Ovary (tissue), 9 donors: ENCODE results near the gene CLCN6. TPM values are rescaled to one million over a fixed set of nuclear protein-coding genes. Genes with fewer than 3 reads are reported as not detected.

Source experiments
- DNase-seq, 5 donors: peaks; one replicate each; pipeline ENCODE4 v3.0.0-alpha.2; 2019 to 2020
- H3K27ac ChIP-seq, 2 donors: fragments of 200-600 bp; one replicate each; pipeline versions ENCODE4 v1.5.1 to v1.8.0; 2019 to 2022
- H3K27me3 ChIP-seq: fragments of 200-600 bp; one replicate; pipeline ENCODE4 v1.8.0; 2022
- H3K36me3 ChIP-seq: fragments of 200-600 bp; sonication (generic); one replicate; pipeline ENCODE4 v1.5.1; 2019
- H3K4me1 ChIP-seq: one replicate; pipeline ENCODE4 v1.8.1; 2013; ENCODE audit warnings: mild to moderate bottlenecking, moderate library complexity; ENCODE audit not compliant: insufficient read depth
- H3K4me3 ChIP-seq: fragments of 200-600 bp; sonication (generic); one replicate; pipeline ENCODE4 v1.5.1; 2017
- H3K9me3 ChIP-seq, 2 donors: fragments of 200-600 bp in 1 of 2; sonication (generic) in 1 of 2; one replicate each; pipeline versions ENCODE4 v1.5.1 to v1.8.1; 2013 to 2019; ENCODE audit warnings: mild to moderate bottlenecking in 1 of 2, moderate library complexity in 1 of 2
- CTCF ChIP-seq, 3 donors: fragments of 450-650 bp in 2 of 3; fragments of 200-600 bp in 1 of 3; IDR thresholded peaks; one replicate each; pipeline versions ENCODE4 v1.5.1 to v1.8.0; 2016 to 2022; ENCODE audit warnings: antibody characterized with exemption in 3 of 3, mild to moderate bottlenecking in 1 of 3
- EP300 ChIP-seq: sonication (generic); formaldehyde crosslinking; IDR thresholded peaks from one replicate; pipeline ENCODE4 v1.6.1; 2017; ENCODE audit warnings: antibody characterized with exemption
- POLR2A ChIP-seq: fragments of 450-650 bp; IDR thresholded peaks from one replicate; pipeline ENCODE4 v1.6.1; 2017; ENCODE audit warnings: antibody characterized with exemption, mild to moderate bottlenecking, moderate library complexity
- WGBS, 3 donors: extraction: QIAGEN DNeasy Blood & Tissue Kit in 1 of 3; methylation state at CpG; one replicate each; pipeline versions ENCODE4 v1.1.5 to v1.1.7; 2013 to 2017; 5-methylcytosine and 5-hydroxymethylcytosine counted together
- intact Hi-C, 4 donors: fragments of 100-400 bp; cut with DNase I; formaldehyde crosslinking; loops; one replicate each; pipeline versions ENCODE4 v1.11.0 to v1.15.1; 2022 to 2023
- polyA plus RNA-seq, 2 donors: library from polyadenylated mRNA; stranded (reverse); fragments of 200-250 nt in 1 of 2; fragments of 350-450 nt in 1 of 2; fragmentation: Illumina TruSeq in 1 of 2; extraction: RNeasy Lipid Tissue Mini Kit (QIAGEN cat#74804) in 1 of 2; gene quantifications; one replicate each; pipeline ENCODE4 v1.2.3, GENCODE V29; 2013 to 2014
- total RNA-seq, 7 donors: library from RNA; depleted of rRNA in 2 of 7; stranded (reverse); fragments of >200 nt in 2 of 7; fragmentation: NEBNext Ultra II Directional in 3 of 7; extraction: Animal tissue kit (Norgen Biotek cat#: 25700) in 3 of 7; gene quantifications; one replicate each; pipeline versions ENCODE4 v1.1.0 to v1.2.4, GENCODE V29; 2016 to 2023
- donor health status: DM: no; HTN: no; CAD: no; lungs with moderate emphysema.
- donor health status: DM: no; HTN: no; CAD: no.
- donor health status: Bipolar disorder and iron deficiency.
- donor health status: DM: yes; HTN: yes; CAD: no.
- donor health status: DM: no; HTN: no; CAD: no.
- donor health status: DM: yes; HTN: yes; CAD: no.

The CLCN6 gene
- total and polyA plus RNA-seq, 9 donors = 11.7 to 39.7 (median 25.6) TPM

DNA sequence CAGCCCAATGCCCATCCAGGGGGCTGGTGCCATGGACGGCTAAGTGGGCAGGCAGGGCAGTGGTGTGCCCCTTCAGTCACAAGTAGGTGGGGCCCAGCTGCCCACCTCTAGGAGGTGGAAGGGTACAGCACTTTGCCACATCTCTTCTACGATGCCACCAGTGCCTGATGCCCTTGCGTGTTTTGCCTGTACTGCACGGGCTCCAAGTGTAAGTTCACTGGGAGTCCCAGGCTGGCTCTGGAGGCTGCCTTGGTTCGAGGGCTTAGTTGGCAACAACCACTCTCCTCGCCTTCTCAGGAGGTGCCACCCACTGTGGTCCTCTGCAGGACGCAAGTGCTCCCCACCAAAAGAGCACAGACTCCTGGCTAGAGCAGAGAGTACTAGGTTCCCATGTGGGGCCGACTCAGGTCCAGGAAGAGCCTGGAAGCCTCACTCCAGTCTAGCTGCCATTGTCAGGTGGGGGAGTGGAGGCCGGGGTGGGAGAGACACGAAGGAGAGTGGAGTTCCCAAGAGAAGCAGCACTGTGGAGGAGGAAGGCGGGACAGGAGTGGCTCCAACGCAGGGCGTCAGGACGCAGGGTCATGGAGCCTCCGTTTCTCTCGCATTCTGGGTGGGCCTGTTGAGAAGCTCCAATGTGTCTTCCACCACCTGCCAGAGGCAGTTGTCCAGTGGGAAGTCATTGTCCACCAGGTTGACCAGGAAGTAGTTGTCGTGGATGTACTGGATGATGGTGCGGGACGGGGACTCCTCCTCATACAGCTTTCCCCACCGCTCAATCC lies 15.7 kb upstream of the CLCN6 start:
- Histone ChIP-seq H3K9me3 (no peaks in the 10 kb centered on the region), H3K27ac (peak overlapping the region; percentile 56 to 98), H3K27me3 (no peaks in the 10 kb centered on the region), H3K4me1 (peaks cover 33% of the 10 kb centered on the region), H3K36me3 (no peaks in the 10 kb centered on the region), H3K4me3 (no peak overlapping the region)
- TF ChIP-seq CTCF (IDR thresholded peaks at IDR 0.05) (no peak), EP300 (no peak), POLR2A (no peak)
- intact Hi-C loops = loop anchor here in 1 of 4 donors (10.0 kb wide), 1 partner anchor 55 kb away; the partner anchor contains the start of gene AGTRAP
- peak in 1 of 5 donors; percentile 51 for DNase-seq
- 50 to 65% (median 57%) methylated on average over 20 of the region's 20 CpGs for WGBS, 3 donors

GRCh38 chr1:11790880-11791715 lies 14.9 kb upstream of the CLCN6 start:
- no peak overlapping the region for H3K4me3 ChIP-seq
- 36 to 47% (median 39%) methylated on average over 19 of the region's 19 CpGs for WGBS, 3 donors
- H3K36me3 ChIP-seq = no peaks in the 10 kb centered on the region
- peak; percentile 93 to 97 (median 94) for DNase-seq
- peaks cover 30% of the 10 kb centered on the region for H3K4me1 ChIP-seq
- H3K9me3 ChIP-seq = no peaks in the 10 kb centered on the region
- intact Hi-C loops = loop anchor here in 1 of 4 donors (10.0 kb wide), 1 partner anchor 56 kb away; the partner anchor contains the start of gene AGTRAP
- no peaks in the 10 kb centered on the region for H3K27me3 ChIP-seq
- TF ChIP-seq EP300 (peak; percentile 100), POLR2A (peak; percentile 44), CTCF (IDR thresholded peaks at IDR 0.05) (no peak)
- peak overlapping the region; percentile 56 to 98 for H3K27ac ChIP-seq

DNA sequence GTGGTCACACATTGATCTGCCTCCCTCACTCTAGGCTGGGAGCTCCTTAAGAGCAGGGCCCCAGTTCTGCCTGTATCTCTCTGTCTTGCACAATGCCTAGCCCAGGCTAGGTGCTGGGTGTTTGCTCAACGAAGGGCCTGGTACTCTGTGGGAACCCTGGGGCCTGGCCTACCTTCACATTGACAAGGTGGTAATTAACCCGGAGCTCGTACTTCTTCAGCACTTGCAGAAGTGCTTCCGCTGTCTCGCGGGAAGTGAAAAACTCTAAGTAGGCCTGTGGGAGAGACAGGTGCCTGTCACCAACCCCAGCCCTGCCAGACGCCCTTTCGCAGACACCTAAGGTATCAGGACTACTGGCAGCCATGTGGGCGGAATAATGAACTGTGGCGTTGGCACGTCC lies 13.9 kb upstream of the CLCN6 start:
- H3K27me3 ChIP-seq = no peaks in the 10 kb centered on the region
- H3K4me3 ChIP-seq = no peak overlapping the region
- intact Hi-C loops = loop anchor here in 1 of 4 donors (10.0 kb wide), 1 partner anchor 57 kb away; the partner anchor contains the start of gene AGTRAP
- H3K27ac ChIP-seq = peak overlapping the region; percentile 56 to 98
- peaks cover 32% of the 10 kb centered on the region for H3K4me1 ChIP-seq
- no peaks in the 10 kb centered on the region for H3K36me3 ChIP-seq
- no peaks in the 10 kb centered on the region for H3K9me3 ChIP-seq
- WGBS, 3 donors = 90 to 94% (median 94%) methylated on average over 11 of the region's 11 CpGs
- peak in 4 of 5 donors; percentile 43 to 60 (median 46) for DNase-seq
- TF ChIP-seq CTCF (IDR thresholded peaks at IDR 0.05) (no peak), POLR2A (no peak), EP300 (no peak)

- Histone ChIP-seq H3K4me1 (peaks cover 25% of the 10 kb centered on the region), H3K4me3 (no peak overlapping the region), H3K9me3 (no peaks in the 10 kb centered on the region), H3K27ac (peak overlapping the region in 1 of 2 donors; percentile 49), H3K36me3 (no peaks in the 10 kb centered on the region), H3K27me3 (no peaks in the 10 kb centered on the region)
- intact Hi-C loops = loop anchor here in 1 of 4 donors (10.0 kb wide), 1 partner anchor 59 kb away; the partner anchor contains the start of gene AGTRAP
- WGBS, 3 donors = 88 to 96% (median 93%) methylated on average over 11 to 15 of the region's 15 CpGs
- peak in 2 of 5 donors; percentile 31 to 43 for DNase-seq
- TF ChIP-seq EP300 = no peak
- no peak for TF ChIP-seq CTCF (IDR thresholded peaks at IDR 0.05)
- no peak for TF ChIP-seq POLR2A
These were observed 12.2 kb upstream of the CLCN6 start for GRCh38 chr1:11793819-11794218.
